SK-N-SH (cell line): ENCODE data around the gene KCTD19. TPM values are rescaled to one million over a fixed set of nuclear protein-coding genes. Genes with fewer than 3 reads are reported as not detected.

ENCODE experiments used
- CTCF ChIA-PET: fragments of 300-600, 350-600 bp; formaldehyde crosslinking; extraction: SDS; loops from one replicate; lab custom pipeline; 2021; lab: Yijun Ruan, JAX
- POLR2A ChIA-PET: fragments of 350-600 bp; sonication (Branson Sonifier 250); formaldehyde crosslinking; extraction: SDS; loops from one replicate; lab custom pipeline; 2020; ENCODE audit warnings: antibody characterized with exemption, inconsistent platforms; lab: Yijun Ruan, JAX
- DNase-seq: peaks from one replicate; pipeline ENCODE4 v3.0.0; 2012
- H2AFZ ChIP-seq: fragments of 200-600 bp; sonication (generic); 2 replicates; pipeline ENCODE4 v1.8.1; 2016; ENCODE audit warnings: antibody characterized with exemption, mild to moderate bottlenecking, low read depth
- H3F3A ChIP-seq: fragments of 200-600 bp; sonication (generic); replicated peaks from 2 replicates; pipeline ENCODE3; 2016; ENCODE audit warnings: antibody characterized with exemption, mild to moderate bottlenecking; ENCODE audit not compliant: insufficient read depth
- H3K27ac ChIP-seq, 2 experiments: fragments of 200-500 bp in 1 of 2; fragments of 200-600 bp in 1 of 2; sonication (Bioruptor generic) in 1 of 2; sonication (generic), shearing (Covaris generic) in 1 of 2; 2 replicates each; pipeline versions ENCODE4 v1.5.1 to v1.6.1; 2014 to 2016; ENCODE audit warnings: low read depth in 2 of 2, inconsistent platforms in 1 of 2, low read length in 1 of 2, mild to moderate bottlenecking in 1 of 2, mixed read lengths in 1 of 2
- H3K27me3 ChIP-seq: fragments of 200-600 bp; sonication (generic), shearing (Covaris generic); 2 replicates; pipeline ENCODE4 v1.6.1; 2016; ENCODE audit warnings: mixed run types; ENCODE audit not compliant: insufficient read depth
- H3K36me3 ChIP-seq, 2 experiments: fragments of 200-500 bp in 1 of 2; fragments of 200-600 bp in 1 of 2; sonication (Bioruptor generic) in 1 of 2; sonication (generic) in 1 of 2; replicated peaks in 1 of 2; 2 replicates each; pipeline versions ENCODE3 to v1.5.1; 2014 to 2016; ENCODE audit warnings: low read length in 1 of 2, mild to moderate bottlenecking in 1 of 2; ENCODE audit not compliant: insufficient read depth in 2 of 2, control insufficient read depth in 1 of 2
- H3K4me1 ChIP-seq, 2 experiments: fragments of 200-500 bp in 1 of 2; fragments of 200-600 bp in 1 of 2; sonication (Bioruptor generic) in 1 of 2; sonication (generic), shearing (Covaris generic) in 1 of 2; 2 replicates each; pipeline versions ENCODE4 v1.5.1 to v1.6.1; 2014 to 2016; ENCODE audit warnings: low read depth in 1 of 2, low read length in 1 of 2, mixed run types in 1 of 2; ENCODE audit not compliant: insufficient read depth in 2 of 2, control insufficient read depth in 1 of 2
- H3K4me2 ChIP-seq: fragments of 200-600 bp; sonication (generic), shearing (Covaris generic); 2 replicates; pipeline ENCODE4 v1.6.1; 2017; ENCODE audit warnings: mixed run types
- H3K4me3 ChIP-seq, 2 experiments: fragments of 200-500 bp in 1 of 2; fragments of 200-600 bp in 1 of 2; sonication (Bioruptor generic) in 1 of 2; sonication (generic), shearing (Covaris generic) in 1 of 2; 2 replicates each; pipeline versions ENCODE4 v1.5.1 to v1.8.1; 2014 to 2016; ENCODE audit warnings: low read depth in 2 of 2, inconsistent platforms in 1 of 2, low read length in 1 of 2, mild to moderate bottlenecking in 1 of 2, mixed read lengths in 1 of 2, moderate library complexity in 1 of 2
- H3K79me2 ChIP-seq: fragments of 200-600 bp; sonication (generic); 2 replicates; pipeline ENCODE4 v1.8.1; 2017; ENCODE audit warnings: mild to moderate bottlenecking; ENCODE audit not compliant: insufficient read depth
- H3K9ac ChIP-seq: fragments of 200-600 bp; sonication (generic); 2 replicates; pipeline ENCODE4 v1.6.1; 2017; ENCODE audit warnings: mixed run types
- H3K9me2 ChIP-seq: fragments of 200-600 bp; sonication (generic); 2 replicates; pipeline ENCODE4 v1.6.1; 2017; ENCODE audit warnings: mixed run types
- H3K9me3 ChIP-seq: fragments of 200-600 bp; sonication (generic); 2 replicates; pipeline ENCODE4 v1.6.1; 2017; ENCODE audit warnings: mixed run types, mild to moderate bottlenecking, moderate library complexity
- H4K20me1 ChIP-seq: fragments of 200-600 bp; sonication (generic); 2 replicates; pipeline ENCODE4 v1.6.1; 2017; ENCODE audit warnings: mild to moderate bottlenecking, mixed run types; ENCODE audit not compliant: insufficient read depth
- CHD2 ChIP-seq: fragments of 150-350 bp; IDR thresholded peaks from 2 replicates; pipeline ENCODE4 v1.6.1; 2018; ENCODE audit warnings: low read length; ENCODE audit not compliant: partially characterized antibody
- FOXJ3 ChIP-seq: sonication (generic); formaldehyde crosslinking; IDR thresholded peaks from 2 replicates; pipeline ENCODE4 v1.5.1; 2020; ENCODE audit warnings: mild to moderate bottlenecking, missing genetic modification reagents
- FOXM1 ChIP-seq: IDR thresholded peaks from 2 replicates; pipeline ENCODE4 v1.4.0; 2012; ENCODE audit warnings: low read depth, mild to moderate bottlenecking
- MEF2A ChIP-seq: IDR thresholded peaks from 2 replicates; pipeline ENCODE4 v1.4.0; 2012; ENCODE audit warnings: low read depth, borderline replicate concordance
- NFIC ChIP-seq: IDR thresholded peaks from 2 replicates; pipeline ENCODE4 v1.4.0; 2012; ENCODE audit warnings: borderline replicate concordance
- RAD21 ChIP-seq: IDR thresholded peaks from 2 replicates; pipeline ENCODE4 v1.6.1; 2012; ENCODE audit warnings: mild to moderate bottlenecking, low read length
- RFX5 ChIP-seq: IDR thresholded peaks from 2 replicates; pipeline ENCODE4 v1.6.1; 2012; ENCODE audit warnings: mild to moderate bottlenecking, improper control_type of control experiment, low read length
- RXRA ChIP-seq: IDR thresholded peaks from 2 replicates; pipeline ENCODE4 v1.4.0; 2012; ENCODE audit warnings: low read depth, mild to moderate bottlenecking, borderline replicate concordance
- SMC3 ChIP-seq: IDR thresholded peaks from 2 replicates; pipeline ENCODE4 v1.6.1; 2012; ENCODE audit warnings: low read depth, low read length, improper control_type of control experiment
- USF1 ChIP-seq: IDR thresholded peaks from 2 replicates; pipeline ENCODE4 v1.4.0; 2012; ENCODE audit warnings: low read depth, borderline replicate concordance
- WGBS: methylation state at CpG from one replicate; pipeline ENCODE4 v1.1.6; 2017; ENCODE audit warnings: low lambda C conversion rate; 5-methylcytosine and 5-hydroxymethylcytosine counted together
- polyA plus RNA-seq, 3 experiments: library from polyadenylated mRNA; depleted of rRNA; stranded (reverse); fragments of >200 nt; gene quantifications; 2 replicates each; pipeline ENCODE4 v1.2.3, GENCODE V29; 2012
- TF ChIP-seq, protein P1 (sequence below): IDR thresholded peaks from 2 replicates; pipeline ENCODE4 v1.4.0; 2012; ENCODE audit warnings: low read depth, borderline replicate concordance
- TF ChIP-seq, protein P2 (sequence below): fragments of 150-350 bp; IDR thresholded peaks from 2 replicates; pipeline ENCODE4 v1.6.1; 2016; ENCODE audit warnings: mild to moderate bottlenecking, low read depth, low read length

The KCTD19 gene
- polyA plus RNA-seq, 1 of the 3 experiments (the other 2 are of a cell fraction) = 1.8 TPM

GRCh38 chr16:67280090-67281015, 46.2 kb downstream of the KCTD19 start:
- Histone ChIP-seq H3K27me3 (no peaks in the 10 kb centered on the region), H4K20me1 (no peaks in the 10 kb centered on the region), H3K9ac (peak overlapping the region; percentile 82), H3K4me3 (peak overlapping the region; percentile 64), H3F3A (peaks cover 25% of the 10 kb centered on the region), H3K4me1 (peaks cover 25 to 50% of the 10 kb centered on the region in 2 experiments; a peak in 3 of 4 replicates)
- CTCF ChIA-PET = interaction anchor here (0.7 to 4.4 kb wide), 9 partner anchors 9 to 185 kb away, joined by 3 to 24 read pairs (median 3); partner anchors contain the start of gene ZDHHC1
- WGBS = 89% methylated on average over 11 of the region's 15 CpGs
- POLR2A ChIA-PET = interaction anchor here (1.7 kb wide), 1 partner anchor 47 kb away, joined by 4 read pairs; no protein-coding TSS in a partner anchor
- DNase-seq = no peak
- TF ChIP-seq FOXJ3 (CRISPR knock-in tag) = no peak
- TF ChIP-seq MEF2A = no peak
- TF ChIP-seq, protein P1, sequence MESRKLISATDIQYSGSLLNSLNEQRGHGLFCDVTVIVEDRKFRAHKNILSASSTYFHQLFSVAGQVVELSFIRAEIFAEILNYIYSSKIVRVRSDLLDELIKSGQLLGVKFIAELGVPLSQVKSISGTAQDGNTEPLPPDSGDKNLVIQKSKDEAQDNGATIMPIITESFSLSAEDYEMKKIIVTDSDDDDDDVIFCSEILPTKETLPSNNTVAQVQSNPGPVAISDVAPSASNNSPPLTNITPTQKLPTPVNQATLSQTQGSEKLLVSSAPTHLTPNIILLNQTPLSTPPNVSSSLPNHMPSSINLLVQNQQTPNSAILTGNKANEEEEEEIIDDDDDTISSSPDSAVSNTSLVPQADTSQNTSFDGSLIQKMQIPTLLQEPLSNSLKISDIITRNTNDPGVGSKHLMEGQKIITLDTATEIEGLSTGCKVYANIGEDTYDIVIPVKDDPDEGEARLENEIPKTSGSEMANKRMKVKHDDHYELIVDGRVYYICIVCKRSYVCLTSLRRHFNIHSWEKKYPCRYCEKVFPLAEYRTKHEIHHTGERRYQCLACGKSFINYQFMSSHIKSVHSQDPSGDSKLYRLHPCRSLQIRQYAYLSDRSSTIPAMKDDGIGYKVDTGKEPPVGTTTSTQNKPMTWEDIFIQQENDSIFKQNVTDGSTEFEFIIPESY = no peak
- no peak for TF ChIP-seq USF1
- no peak for TF ChIP-seq RXRA
- TF ChIP-seq NFIC = no peak
- TF ChIP-seq SMC3 = no peak
- TF ChIP-seq, all 33 proteins: peak for 0
- peak overlapping the region; percentile 87 for H3K4me2 ChIP-seq
- peak overlapping the region in 1 of 2 experiments; percentile 100; a peak in 2 of 4 replicates for H3K27ac ChIP-seq
- peaks cover 27 to 31% of the 10 kb centered on the region in 2 experiments for H3K36me3 ChIP-seq
- H2AFZ ChIP-seq = no peak overlapping the region
- H3K9me3 ChIP-seq = no peaks in the 10 kb centered on the region
- H3K9me2 ChIP-seq = no peaks in the 10 kb centered on the region
- peaks cover 31% of the 10 kb centered on the region for H3K79me2 ChIP-seq

- Histone ChIP-seq H3K9me3 (no peaks in the 10 kb centered on the region), H3K27ac (peak within 1 kb of the TSS; percentile 59 to 100), H2AFZ (peak within 1 kb of the TSS; percentile 66; the same call in 1 of the 2 replicates), H3F3A (peaks cover 28% of the 10 kb centered on the region), H3K79me2 (peaks cover 34% of the 10 kb centered on the region), H4K20me1 (no peaks in the 10 kb centered on the region), H3K9ac (peak within 1 kb of the TSS; percentile 82), H3K36me3 (peaks cover 24 to 32% of the 10 kb centered on the region in 2 experiments), H3K4me1 (peaks cover 25 to 41% of the 10 kb centered on the region in 2 experiments; a peak in 3 of 4 replicates), H3K4me2 (peak within 1 kb of the TSS; percentile 96), H3K27me3 (no peaks in the 10 kb centered on the region), H3K4me3 (peak within 1 kb of the TSS; percentile 64), H3K9me2 (no peaks in the 10 kb centered on the region)
- ChIA-PET POLR2A (interaction anchor here (0.9 to 1.7 kb wide), 2 partner anchors 26 to 46 kb away, joined by 4 read pairs; no protein-coding TSS in a partner anchor), CTCF (interaction anchor here (0.7 to 4.4 kb wide), 27 partner anchors 9 to 242 kb away, joined by 3 to 24 read pairs (median 3); partner anchors contain the start of genes ATP6V0D1 and ZDHHC1)
- 58% methylated on average over 12 of the region's 83 CpGs for WGBS
- DNase-seq = peak; percentile 99
- TF ChIP-seq, protein P1 = no peak
- TF ChIP-seq USF1 (peak; percentile 42; the same call in 1 of the 2 replicates), FOXM1 (no peak), RAD21 (peak; percentile 54), CHD2 (peak; percentile 43), RFX5 (no peak)
- TF ChIP-seq, protein P2, sequence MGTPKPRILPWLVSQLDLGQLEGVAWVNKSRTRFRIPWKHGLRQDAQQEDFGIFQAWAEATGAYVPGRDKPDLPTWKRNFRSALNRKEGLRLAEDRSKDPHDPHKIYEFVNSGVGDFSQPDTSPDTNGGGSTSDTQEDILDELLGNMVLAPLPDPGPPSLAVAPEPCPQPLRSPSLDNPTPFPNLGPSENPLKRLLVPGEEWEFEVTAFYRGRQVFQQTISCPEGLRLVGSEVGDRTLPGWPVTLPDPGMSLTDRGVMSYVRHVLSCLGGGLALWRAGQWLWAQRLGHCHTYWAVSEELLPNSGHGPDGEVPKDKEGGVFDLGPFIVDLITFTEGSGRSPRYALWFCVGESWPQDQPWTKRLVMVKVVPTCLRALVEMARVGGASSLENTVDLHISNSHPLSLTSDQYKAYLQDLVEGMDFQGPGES = no peak
These were observed 47.0 kb downstream of the KCTD19 start, which contains the start of gene PLEKHG4 for GRCh38 chr16:67279296-67280089. Gene PLEKHG4, plus strand, starts transcription at chr16:67279532. Its CDS starts 513 bp downstream, at chr16:67280045.
